Liver (tissue), 9 donors: ENCODE data around the gene KRTAP5-4. TPM values are rescaled to one million over a fixed set of nuclear protein-coding genes. Genes with fewer than 3 reads are reported as not detected.
"Not testable (repeated sequence)": the region's sequence is repeated elsewhere in the genome, so short reads cannot be mapped to it uniquely, and the experiment has no call there.

Experiments used
- DNase-seq: peaks from one replicate; pipeline ENCODE4 v3.0.0-alpha.2; 2017; ENCODE audit warnings: low spot score
- H3K27ac ChIP-seq, 2 donors: one replicate each; pipeline ENCODE4 v1.7.0; 2013; ENCODE audit warnings: inconsistent platforms in 2 of 2, low read length in 2 of 2, control low read depth in 1 of 2, low read depth in 1 of 2, mild to moderate bottlenecking in 1 of 2
- H3K27me3 ChIP-seq, 4 donors: one replicate each; pipeline versions ENCODE4 v1.6.1 to v1.7.0; 2013; ENCODE audit warnings: low read length in 3 of 4, inconsistent platforms in 1 of 4, mild to moderate bottlenecking in 1 of 4, moderate library complexity in 1 of 4; ENCODE audit not compliant: control insufficient read depth in 4 of 4, insufficient read depth in 4 of 4
- H3K36me3 ChIP-seq, 4 donors: one replicate each; pipeline versions ENCODE4 v1.6.1 to v1.7.0; 2013; ENCODE audit warnings: low read length in 3 of 4, mild to moderate bottlenecking in 3 of 4, low read depth in 1 of 4, moderate library complexity in 1 of 4; ENCODE audit not compliant: control insufficient read depth in 4 of 4, insufficient read depth in 3 of 4
- H3K4me1 ChIP-seq, 4 donors: one replicate each; pipeline versions ENCODE4 v1.6.1 to v1.7.0; 2013; ENCODE audit warnings: low read length in 3 of 4, mild to moderate bottlenecking in 3 of 4, moderate library complexity in 1 of 4; ENCODE audit not compliant: control insufficient read depth in 4 of 4, insufficient read depth in 4 of 4
- H3K4me3 ChIP-seq, 3 donors: one replicate each; pipeline versions ENCODE4 v1.6.1 to v1.7.0; 2013; ENCODE audit warnings: low read length in 3 of 3, control low read depth in 1 of 3, low read depth in 1 of 3, mild to moderate bottlenecking in 1 of 3
- H3K9ac ChIP-seq, 2 donors: one replicate each; pipeline ENCODE4 v1.7.0; 2013; ENCODE audit warnings: low read length in 2 of 2, mild to moderate bottlenecking in 2 of 2, moderate library complexity in 2 of 2, control low read depth in 1 of 2, low read depth in 1 of 2
- H3K9me3 ChIP-seq, 4 donors: one replicate each; pipeline versions ENCODE4 v1.6.1 to v1.7.0; 2013; ENCODE audit warnings: low read length in 3 of 4; ENCODE audit not compliant: control insufficient read depth in 4 of 4
- ATF3 ChIP-seq: IDR thresholded peaks from 2 replicates; pipeline ENCODE4 v1.6.1; 2016; ENCODE audit warnings: antibody characterized with exemption
- CTCF ChIP-seq: fragments of 150-350 bp; IDR thresholded peaks from 2 replicates; pipeline ENCODE4 v1.5.1; 2017; ENCODE audit warnings: improper control_type of control experiment, low read depth, low read length; ENCODE audit not compliant: missing input control
- FOXA1 ChIP-seq: IDR thresholded peaks from 2 replicates; pipeline ENCODE4 v1.6.1; 2016; ENCODE audit warnings: antibody characterized with exemption
- FOXA2 ChIP-seq: IDR thresholded peaks from 2 replicates; pipeline ENCODE4 v1.6.1; 2016; ENCODE audit warnings: antibody characterized with exemption
- GABPA ChIP-seq, 2 donors: IDR thresholded peaks in 1 of 2; conservative IDR thresholded peaks in 1 of 2; 2 replicates each; pipeline ENCODE4 v1.6.1; 2016; ENCODE audit warnings: antibody characterized with exemption in 2 of 2, mild to moderate bottlenecking in 1 of 2, moderate library complexity in 1 of 2
- JUND ChIP-seq, 2 donors: IDR thresholded peaks; 2 replicates each; pipeline ENCODE4 v1.6.1; 2016; ENCODE audit warnings: antibody characterized with exemption in 2 of 2
- MAX ChIP-seq: IDR thresholded peaks from 2 replicates; pipeline ENCODE4 v1.6.1; 2016; ENCODE audit warnings: antibody characterized with exemption
- NR2F2 ChIP-seq: IDR thresholded peaks from 2 replicates; pipeline ENCODE4 v1.6.1; 2016; ENCODE audit warnings: antibody characterized with exemption
- RAD21 ChIP-seq, 2 donors: IDR thresholded peaks; 2 replicates each; pipeline ENCODE4 v1.6.1; 2016; ENCODE audit warnings: antibody characterized with exemption in 2 of 2, mild to moderate bottlenecking in 2 of 2
- SP1 ChIP-seq: IDR thresholded peaks from 2 replicates; pipeline ENCODE4 v1.6.1; 2018; ENCODE audit warnings: antibody characterized with exemption, mild to moderate bottlenecking
- TAF1 ChIP-seq: conservative IDR thresholded peaks from 2 replicates; pipeline ENCODE4 v1.6.1; 2016; ENCODE audit warnings: antibody characterized with exemption, mild to moderate bottlenecking
- YY1 ChIP-seq: IDR thresholded peaks from 2 replicates; pipeline ENCODE4 v1.6.1; 2016; ENCODE audit warnings: antibody characterized with exemption, mild to moderate bottlenecking
- ZBTB33 ChIP-seq: IDR thresholded peaks from 2 replicates; pipeline ENCODE4 v1.6.1; 2016; ENCODE audit warnings: antibody characterized with exemption
- WGBS: extraction: QIAGEN DNeasy Blood & Tissue Kit; methylation state at CpG from one replicate; pipeline ENCODE4 v1.1.7; 2013; 5-methylcytosine and 5-hydroxymethylcytosine counted together
- polyA plus RNA-seq, 2 donors: library from polyadenylated mRNA; stranded (reverse) in 1 of 2; unstranded in 1 of 2; fragments of 200-250 nt in 1 of 2; fragments of >200 nt in 1 of 2; fragmentation: Nextera tagmentation in 1 of 2; extraction: Ambion mirVana in 1 of 2; gene quantifications; one replicate each; pipeline versions ENCODE4 v1.2.1 to v1.2.3, GENCODE V29; 2013 to 2015
- total RNA-seq, 2 donors: library from RNA; depleted of rRNA; stranded (reverse); fragments of >200 nt; gene quantifications; one replicate each; pipeline ENCODE4 v1.2.3, GENCODE V29; 2014
- donor health status: healthy.
- donor health status: healthy.
- donor health status: healthy.
- donor health status: healthy.
- donor health status: healthy.

The KRTAP5-4 gene
- total and polyA plus RNA-seq, 4 donors: not detected

GRCh38 chr11:1582909-1583308, 39.0 kb downstream of the KRTAP5-4 start:
- not testable (repeated sequence) for H3K27ac ChIP-seq, H3K4me1 ChIP-seq, DNase-seq, H3K27me3 ChIP-seq, H3K36me3 ChIP-seq, H3K9me3 ChIP-seq, H3K4me3 ChIP-seq, H3K9ac ChIP-seq
- WGBS: 80% methylated on average over 2 of the region's 2 CpGs

- WGBS: 83% methylated on average over 9 of the region's 9 CpGs
- H3K9me3 ChIP-seq: peaks cover 0 to 7% (median 3%) of the 10 kb centered on the region in 4 donors
- no peak overlapping the region for H3K4me3 ChIP-seq
- no peaks in the 10 kb centered on the region for H3K27me3 ChIP-seq
- H3K9ac ChIP-seq: no peak overlapping the region
- no peak overlapping the region for H3K27ac ChIP-seq
- TF ChIP-seq GABPA (IDR thresholded peaks at IDR 0.05 in 1 of 2, conservative IDR thresholded peaks at IDR 0.05 in 1 of 2) (no peak), NR2F2 (no peak), FOXA1 (no peak), ATF3 (no peak), FOXA2 (no peak), CTCF (no peak)
- no peaks in the 10 kb centered on the region for H3K4me1 ChIP-seq
- DNase-seq: no peak
- no peaks in the 10 kb centered on the region for H3K36me3 ChIP-seq
Measured at GRCh38 chr11:1581976-1582375, 40.0 kb downstream of the KRTAP5-4 start.

- TF ChIP-seq YY1: no peak
- no peak for TF ChIP-seq RAD21 (IDR thresholded peaks at IDR 0.05)
- TF ChIP-seq ZBTB33: no peak
- no peak for TF ChIP-seq GABPA (IDR thresholded peaks at IDR 0.05 in 1 of 2, conservative IDR thresholded peaks at IDR 0.05 in 1 of 2)
- no peak for TF ChIP-seq JUND (IDR thresholded peaks at IDR 0.05)
- TF ChIP-seq SP1: no peak
- TF ChIP-seq CTCF: no peak
- no peak for TF ChIP-seq MAX
- TF ChIP-seq TAF1: no peak
- no peak for TF ChIP-seq NR2F2
- no peak for TF ChIP-seq FOXA1
- no peak for TF ChIP-seq FOXA2
- Histone ChIP-seq H3K9me3 (peaks cover 0 to 7% (median 3%) of the 10 kb centered on the region in 4 donors), H3K4me3 (no peak overlapping the region), H3K27ac (no peak overlapping the region), H3K27me3 (peaks cover 0 to 2% (median 0%) of the 10 kb centered on the region in 4 donors), H3K4me1 (peaks cover 6 to 13% (median 10%) of the 10 kb centered on the region in 4 donors), H3K36me3 (no peaks in the 10 kb centered on the region), H3K9ac (no peak overlapping the region)
- WGBS: 82% methylated on average over 6 of the region's 6 CpGs
- DNase-seq: no peak
Measured at GRCh38 chr11:1576825-1577224, 45.1 kb downstream of the KRTAP5-4 start.

GRCh38 chr11:1575756-1576155, 46.2 kb downstream of the KRTAP5-4 start:
- H3K27ac ChIP-seq, H3K36me3 ChIP-seq, H3K9ac ChIP-seq, H3K27me3 ChIP-seq, H3K4me3 ChIP-seq, DNase-seq, H3K9me3 ChIP-seq: not testable (repeated sequence)
- 71% methylated on average over 16 of the region's 16 CpGs for WGBS
- peaks cover 6 to 16% (median 12%) of the 10 kb centered on the region in 4 donors for H3K4me1 ChIP-seq
